Peyer's patch (tissue), 4 donors: ENCODE measurements around the gene CA10. TPM values are rescaled to one million over a fixed set of nuclear protein-coding genes. Genes with fewer than 3 reads are reported as not detected.

Experiments
- DNase-seq, 3 donors: peaks; one replicate each; pipeline ENCODE4 v3.0.0-alpha.2; 2017 to 2019
- H3K27ac ChIP-seq, 4 donors: fragments of 200-600 bp; sonication (generic); one replicate each; pipeline ENCODE4 v1.5.1; 2016 to 2019
- H3K27me3 ChIP-seq, 2 donors: fragments of 200-600 bp; sonication (generic); one replicate each; pipeline ENCODE4 v1.5.1; 2019
- H3K36me3 ChIP-seq, 3 donors: fragments of 200-600 bp; sonication (generic); one replicate each; pipeline ENCODE4 v1.5.1; 2016 to 2019
- H3K4me1 ChIP-seq, 4 donors: fragments of 200-600 bp; sonication (generic); one replicate each; pipeline ENCODE4 v1.5.1; 2016 to 2019
- H3K4me3 ChIP-seq, 4 donors: fragments of 200-600 bp; sonication (generic); 1 replicate in 3 of 4; 2 replicates in 1 of 4; pipeline ENCODE4 v1.5.1; 2016 to 2019; ENCODE audit warnings: mild to moderate bottlenecking in 1 of 4
- H3K9me3 ChIP-seq, 4 donors: fragments of 200-600 bp; sonication (generic); one replicate each; pipeline ENCODE4 v1.5.1; 2016 to 2019; ENCODE audit warnings: mild to moderate bottlenecking in 1 of 4
- POLR2A ChIP-seq, 2 donors: fragments of 450-650 bp; IDR thresholded peaks; one replicate each; pipeline ENCODE4 v1.5.1; 2017; ENCODE audit warnings: antibody characterized with exemption in 2 of 2, mild to moderate bottlenecking in 2 of 2, moderate library complexity in 2 of 2
- total RNA-seq, 4 donors: library from RNA; depleted of rRNA; stranded (reverse); fragments of >200 nt; gene quantifications; one replicate each; pipeline ENCODE4 v1.1.0, GENCODE V29; 2016
- TF ChIP-seq, protein P1 (sequence below), 6 experiments: fragments of 450-650 bp in 4 of 6; fragments of 200-600 bp in 2 of 6; sonication (generic) in 1 of 6; IDR thresholded peaks; one replicate each; pipeline ENCODE4 v1.5.1; 2017 to 2019; ENCODE audit warnings: antibody characterized with exemption in 6 of 6, mild to moderate bottlenecking in 3 of 6, moderate library complexity in 1 of 6

CA10 gene
- total RNA-seq, 4 donors from 2014 or later: 1.4 to 1.7 TPM; not detected in 2

DNA sequence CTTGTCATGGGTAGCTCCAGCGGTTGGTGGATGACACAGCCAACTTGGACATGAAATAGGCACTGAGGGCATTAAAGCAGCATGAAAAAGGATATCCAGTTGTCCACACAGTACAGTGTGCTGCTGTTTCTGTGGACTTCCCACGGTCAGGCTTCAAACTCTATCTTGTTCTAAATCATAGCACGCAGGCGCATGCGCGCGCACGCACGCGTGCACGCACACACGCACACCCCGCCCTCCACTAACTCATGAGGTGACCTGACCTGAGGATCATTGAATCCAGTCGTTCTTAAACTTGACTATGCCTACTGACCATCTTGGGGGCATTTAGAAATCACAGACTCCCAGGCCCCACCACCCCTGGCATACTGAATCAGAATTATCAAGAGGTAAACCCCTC, 361.4 kb downstream of the CA10 start:
- TF ChIP-seq, protein P1, sequence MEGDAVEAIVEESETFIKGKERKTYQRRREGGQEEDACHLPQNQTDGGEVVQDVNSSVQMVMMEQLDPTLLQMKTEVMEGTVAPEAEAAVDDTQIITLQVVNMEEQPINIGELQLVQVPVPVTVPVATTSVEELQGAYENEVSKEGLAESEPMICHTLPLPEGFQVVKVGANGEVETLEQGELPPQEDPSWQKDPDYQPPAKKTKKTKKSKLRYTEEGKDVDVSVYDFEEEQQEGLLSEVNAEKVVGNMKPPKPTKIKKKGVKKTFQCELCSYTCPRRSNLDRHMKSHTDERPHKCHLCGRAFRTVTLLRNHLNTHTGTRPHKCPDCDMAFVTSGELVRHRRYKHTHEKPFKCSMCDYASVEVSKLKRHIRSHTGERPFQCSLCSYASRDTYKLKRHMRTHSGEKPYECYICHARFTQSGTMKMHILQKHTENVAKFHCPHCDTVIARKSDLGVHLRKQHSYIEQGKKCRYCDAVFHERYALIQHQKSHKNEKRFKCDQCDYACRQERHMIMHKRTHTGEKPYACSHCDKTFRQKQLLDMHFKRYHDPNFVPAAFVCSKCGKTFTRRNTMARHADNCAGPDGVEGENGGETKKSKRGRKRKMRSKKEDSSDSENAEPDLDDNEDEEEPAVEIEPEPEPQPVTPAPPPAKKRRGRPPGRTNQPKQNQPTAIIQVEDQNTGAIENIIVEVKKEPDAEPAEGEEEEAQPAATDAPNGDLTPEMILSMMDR (IDR thresholded peaks at IDR 0.05): no peak
- no peak for TF ChIP-seq POLR2A (IDR thresholded peaks at IDR 0.05)
- DNase-seq: no peak
- no peaks in the 10 kb centered on the region for H3K36me3 ChIP-seq
- no peak overlapping the region for H3K4me3 ChIP-seq
- H3K4me1 ChIP-seq: no peaks in the 10 kb centered on the region
- no peak overlapping the region for H3K27ac ChIP-seq
- no peaks in the 10 kb centered on the region for H3K27me3 ChIP-seq
- H3K9me3 ChIP-seq: no peaks in the 10 kb centered on the region

DNA sequence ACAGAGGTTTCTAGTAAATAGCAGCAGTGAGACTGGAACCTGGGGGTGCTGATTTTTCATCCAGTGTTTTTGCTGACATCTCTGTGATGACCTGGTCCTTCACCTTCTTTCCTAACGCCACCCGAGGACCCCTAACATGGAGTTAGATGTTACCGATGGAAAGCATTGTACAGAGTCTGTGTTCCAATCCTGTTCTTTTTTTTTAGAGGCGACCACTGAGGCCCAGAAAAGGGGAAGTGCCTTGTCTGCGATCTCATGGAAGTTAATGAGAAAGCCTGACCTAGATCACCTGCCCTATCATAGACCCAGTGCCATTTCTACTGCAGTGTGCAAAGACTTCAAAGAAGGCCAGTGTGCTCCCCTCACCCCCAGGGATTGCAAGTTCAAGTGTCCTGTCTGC, 362.5 kb downstream of the CA10 start:
- Histone ChIP-seq H3K4me1 (no peaks in the 10 kb centered on the region), H3K9me3 (no peaks in the 10 kb centered on the region), H3K36me3 (no peaks in the 10 kb centered on the region), H3K4me3 (no peak overlapping the region), H3K27me3 (no peaks in the 10 kb centered on the region), H3K27ac (no peak overlapping the region)
- no peak for TF ChIP-seq POLR2A (IDR thresholded peaks at IDR 0.05)
- TF ChIP-seq, protein P1 (IDR thresholded peaks at IDR 0.05): no peak
- no peak for DNase-seq

DNA sequence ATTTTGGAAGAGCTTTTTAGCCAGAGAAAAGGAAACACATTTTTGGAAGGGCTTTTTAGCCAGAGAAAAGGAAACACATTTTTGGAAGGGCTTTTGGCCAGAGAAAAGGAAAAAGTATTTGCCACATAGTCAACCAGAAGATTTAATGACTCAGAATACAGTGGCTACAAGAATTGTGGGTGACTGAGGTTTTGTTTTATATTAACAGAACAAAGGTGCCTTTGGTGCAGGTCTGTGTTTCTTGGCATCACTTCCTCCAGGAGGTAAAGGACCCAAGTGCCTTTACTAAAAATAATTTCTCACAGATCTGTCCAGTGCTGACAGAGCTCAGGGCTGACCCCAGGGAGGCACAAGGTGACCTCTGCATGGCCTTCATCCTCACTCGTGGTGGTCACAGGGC, 363.1 kb downstream of the CA10 start:
- Histone ChIP-seq H3K27ac (no peak overlapping the region), H3K36me3 (no peaks in the 10 kb centered on the region), H3K4me1 (no peaks in the 10 kb centered on the region), H3K27me3 (no peaks in the 10 kb centered on the region), H3K4me3 (no peak overlapping the region), H3K9me3 (no peaks in the 10 kb centered on the region)
- no peak for DNase-seq
- no peak for TF ChIP-seq POLR2A (IDR thresholded peaks at IDR 0.05)
- TF ChIP-seq, protein P1 (IDR thresholded peaks at IDR 0.05): no peak

DNA sequence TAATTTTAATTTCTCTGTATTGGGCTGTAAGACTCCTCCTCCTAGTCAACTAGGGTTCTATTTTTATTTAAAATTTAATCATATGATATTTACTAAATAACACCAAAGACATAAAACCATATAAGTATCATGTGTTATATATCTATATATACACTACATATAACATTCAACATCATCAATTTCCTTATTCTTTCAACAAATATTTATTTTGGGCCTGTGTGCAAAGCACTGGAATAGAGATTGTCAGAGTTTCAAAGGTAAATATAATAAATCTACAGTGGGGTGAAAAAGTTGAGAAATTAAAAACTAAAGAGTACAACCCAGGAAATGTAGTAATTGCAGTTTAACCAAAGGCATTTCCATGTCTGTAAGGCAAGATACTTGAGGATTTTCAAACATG, 364.0 kb downstream of the CA10 start:
- Histone ChIP-seq H3K9me3 (no peaks in the 10 kb centered on the region), H3K4me3 (no peak overlapping the region), H3K36me3 (no peaks in the 10 kb centered on the region), H3K4me1 (no peaks in the 10 kb centered on the region), H3K27ac (no peak overlapping the region), H3K27me3 (no peaks in the 10 kb centered on the region)
- no peak for DNase-seq
- TF ChIP-seq POLR2A (IDR thresholded peaks at IDR 0.05): no peak
- TF ChIP-seq, protein P1 (IDR thresholded peaks at IDR 0.05): no peak

DNA sequence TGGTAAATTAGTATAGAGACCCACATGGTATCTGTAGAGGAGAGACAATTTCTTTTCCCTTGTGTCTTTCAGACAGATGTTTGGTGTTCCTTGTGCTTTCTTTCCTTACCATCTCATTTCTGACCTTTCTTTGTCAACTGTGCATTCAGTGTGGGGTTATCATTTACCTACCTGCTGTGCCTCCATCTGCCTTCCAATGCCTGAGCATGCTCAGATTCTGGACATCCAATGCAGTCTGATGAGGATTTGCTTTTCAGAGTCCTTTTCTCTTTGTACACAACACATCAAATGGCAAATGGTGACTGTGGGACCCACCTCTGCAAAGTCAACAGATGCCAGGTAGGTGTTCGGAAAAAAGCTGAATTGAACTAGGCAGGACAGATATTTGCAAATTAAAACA, 364.8 kb downstream of the CA10 start:
- TF ChIP-seq, protein P1 (IDR thresholded peaks at IDR 0.05): no peak
- no peak for TF ChIP-seq POLR2A (IDR thresholded peaks at IDR 0.05)
- Histone ChIP-seq H3K9me3 (no peaks in the 10 kb centered on the region), H3K27me3 (no peaks in the 10 kb centered on the region), H3K27ac (no peak overlapping the region), H3K36me3 (no peaks in the 10 kb centered on the region), H3K4me3 (no peak overlapping the region), H3K4me1 (no peaks in the 10 kb centered on the region)
- no peak for DNase-seq

DNA sequence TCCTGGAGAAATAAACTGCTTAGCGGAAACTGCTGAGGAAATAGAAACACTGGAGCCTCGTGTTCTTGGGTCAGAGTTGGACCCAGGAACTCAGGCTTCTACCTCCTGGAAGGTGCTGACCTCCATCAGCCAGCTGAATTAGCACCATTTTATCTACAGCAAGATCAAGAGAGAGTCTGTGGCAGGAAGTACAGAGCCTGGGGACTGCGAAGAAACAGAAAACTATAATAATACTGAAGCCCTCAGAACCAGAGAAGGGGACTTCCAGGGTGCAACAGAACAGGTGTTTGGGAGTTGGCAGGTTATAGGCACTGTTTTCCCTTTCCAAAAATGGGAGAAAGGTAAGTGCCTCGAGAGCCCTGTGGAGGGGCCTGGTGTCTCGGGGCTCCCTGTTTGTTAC, 379.7 kb downstream of the CA10 start:
- no peak overlapping the region for H3K27ac ChIP-seq
- H3K4me1 ChIP-seq: no peaks in the 10 kb centered on the region
- no peak for DNase-seq
- TF ChIP-seq POLR2A (IDR thresholded peaks at IDR 0.05): no peak
- TF ChIP-seq, protein P1 (IDR thresholded peaks at IDR 0.05): no peak
- no peaks in the 10 kb centered on the region for H3K9me3 ChIP-seq
- no peaks in the 10 kb centered on the region for H3K36me3 ChIP-seq
- no peak overlapping the region for H3K4me3 ChIP-seq
- no peaks in the 10 kb centered on the region for H3K27me3 ChIP-seq
